Endothelial cell of umbilical vein (primary cell): ENCODE results near the gene AUTS2. TPM values are rescaled to one million over a fixed set of nuclear protein-coding genes. Genes with fewer than 3 reads are reported as not detected.

Source experiments
- BruUV-seq: library from RNA; stranded (reverse); fragments of 400-500 nt; replicated peaks from 2 replicates; lab custom pipeline; 2021; lab: Mats Ljungman, UMichigan
- CTCF ChIA-PET: fragments of 300-600, 350-600 bp; sonication (Branson Sonifier 250); formaldehyde crosslinking; loops from one replicate; lab custom pipeline; 2021; ENCODE audit warnings: antibody characterized with exemption, inconsistent platforms; lab: Charles Lee
- POLR2A ChIA-PET: fragments of 300-600, 350-600 bp; sonication (Branson Sonifier 250); formaldehyde crosslinking; loops from one replicate; lab custom pipeline; 2021; ENCODE audit warnings: antibody characterized with exemption, inconsistent platforms; lab: Charles Lee
- DNase-seq: peaks from one replicate; pipeline ENCODE4 v3.0.0-alpha.2; 2011; ENCODE audit warnings: low read depth, low spot score
- FAIRE-seq: peaks from 2 replicates; lab custom pipeline; 2011; peaks lifted over from hg19 to GRCh38; lab: Jason Lieb, UNC
- H2AFZ ChIP-seq: 2 replicates; pipeline ENCODE4 v1.6.0; 2012; ENCODE audit warnings: low read depth, low read length, control low read depth, inconsistent platforms
- H3K27ac ChIP-seq: 2 replicates; pipeline ENCODE4 v1.5.1; 2011; ENCODE audit warnings: low read depth, mild to moderate bottlenecking, control low read depth, low read length, moderate library complexity; ENCODE audit not compliant: insufficient read depth
- H3K27me3 ChIP-seq, 2 experiments: 2 replicates each; pipeline versions ENCODE4 v1.6.0 to v1.6.1; 2011; ENCODE audit warnings: low read length in 2 of 2, mixed read lengths in 1 of 2; ENCODE audit not compliant: control insufficient read depth in 2 of 2, insufficient read depth in 2 of 2
- H3K36me3 ChIP-seq, 2 experiments: 2 replicates in 1 of 2; 3 replicates in 1 of 2; pipeline ENCODE4 v1.5.1; 2011; ENCODE audit warnings: low read length in 2 of 2, mild to moderate bottlenecking in 1 of 2, moderate library complexity in 1 of 2; ENCODE audit not compliant: control insufficient read depth in 2 of 2, insufficient read depth in 2 of 2; ENCODE audit errors: extremely low read depth in 1 of 2
- H3K4me1 ChIP-seq: 3 replicates; pipeline ENCODE4 v1.5.1; 2011; ENCODE audit warnings: mild to moderate bottlenecking, low read length; ENCODE audit not compliant: control insufficient read depth, insufficient read depth; ENCODE audit errors: extremely low read depth
- H3K4me2 ChIP-seq: 2 replicates; pipeline ENCODE4 v1.6.1; 2011; ENCODE audit warnings: low read length, control low read depth, mixed read lengths; ENCODE audit not compliant: insufficient read depth
- H3K4me3 ChIP-seq, 3 experiments: fragments of 200-600 bp in 1 of 3; sonication (generic), shearing (Covaris generic) in 1 of 3; replicated peaks in 1 of 3; 2 replicates each; pipeline ENCODE4 v1.5.1; 2011 to 2016; ENCODE audit warnings: control low read depth in 3 of 3, low read length in 3 of 3, mild to moderate bottlenecking in 2 of 3, inconsistent platforms in 1 of 3, low read depth in 1 of 3, moderate library complexity in 1 of 3; ENCODE audit not compliant: insufficient read depth in 1 of 3
- H3K79me2 ChIP-seq: 2 replicates; pipeline ENCODE4 v1.6.0; 2012; ENCODE audit warnings: low read length, inconsistent platforms; ENCODE audit not compliant: control insufficient read depth, insufficient read depth
- H3K9ac ChIP-seq: replicated peaks from 2 replicates; pipeline ENCODE3; 2011; ENCODE audit warnings: low read length, control low read depth; ENCODE audit not compliant: insufficient read depth; ENCODE audit errors: extremely low read depth
- H3K9me1 ChIP-seq: replicated peaks from 3 replicates; pipeline ENCODE4 v1.6.0; 2011; ENCODE audit warnings: mild to moderate bottlenecking, low read length; ENCODE audit not compliant: control insufficient read depth, insufficient read depth; ENCODE audit errors: extremely low read depth
- H3K9me3 ChIP-seq: replicated peaks from 2 replicates; pipeline ENCODE4 v1.5.1; 2012; ENCODE audit warnings: low read length, inconsistent platforms; ENCODE audit not compliant: control insufficient read depth, insufficient read depth
- H4K20me1 ChIP-seq: replicated peaks from 2 replicates; pipeline ENCODE3; 2011; ENCODE audit warnings: mild to moderate bottlenecking, low read length; ENCODE audit not compliant: control insufficient read depth, insufficient read depth; ENCODE audit errors: extremely low read depth
- EZH2 ChIP-seq: IDR thresholded peaks from 2 replicates; pipeline ENCODE4 v1.6.1; 2012; ENCODE audit warnings: borderline replicate concordance, low read depth, mild to moderate bottlenecking, moderate library complexity, low read length, inconsistent platforms; ENCODE audit not compliant: severe bottlenecking
- FOS ChIP-seq: IDR thresholded peaks from 2 replicates; pipeline ENCODE4 v1.6.1; 2011; ENCODE audit warnings: mild to moderate bottlenecking, low read length, moderate library complexity, borderline replicate concordance; ENCODE audit not compliant: insufficient read depth
- GATA2 ChIP-seq: IDR thresholded peaks from 2 replicates; pipeline ENCODE4 v1.7.0; 2011; ENCODE audit warnings: low read depth, mild to moderate bottlenecking, moderate library complexity, mixed read lengths, low read length; ENCODE audit not compliant: insufficient read length, insufficient read depth
- JUN ChIP-seq: IDR thresholded peaks from 2 replicates; pipeline ENCODE4 v1.6.1; 2011; ENCODE audit warnings: borderline replicate concordance, low read depth; ENCODE audit not compliant: insufficient read length, insufficient read depth
- MYC ChIP-seq: IDR thresholded peaks from one replicate; pipeline ENCODE4 v1.6.1; 2011; ENCODE audit warnings: mild to moderate bottlenecking, low read depth, low read length
- POLR2A ChIP-seq: IDR thresholded peaks from 2 replicates; pipeline ENCODE4 v1.6.1; 2012; ENCODE audit warnings: low read depth, mild to moderate bottlenecking, control low read depth, low read length
- POLR2AphosphoS5 ChIP-seq: IDR thresholded peaks from 2 replicates; pipeline ENCODE4 v1.6.1; 2012; ENCODE audit warnings: low read depth, mild to moderate bottlenecking, control low read depth, low read length, moderate library complexity; ENCODE audit not compliant: insufficient read depth
- dilution Hi-C: fragments of 300-500 bp; cut with MboI; formaldehyde crosslinking; loops from one replicate; pipeline ENCODE4 v1.15.0; 2019; ENCODE audit warnings: low sequenced_read_pairs; ENCODE audit not compliant: extremely low pct_ligation_motif_present
- intact Hi-C: fragments of 100-400 bp; cut with micrococcal nuclease; formaldehyde crosslinking; loops from one replicate; pipeline ENCODE4 v1.10.0; 2022
- polyA plus RNA-seq, 4 experiments: library from polyadenylated mRNA; depleted of rRNA in 3 of 4; stranded (reverse) in 3 of 4; unstranded in 1 of 4; fragments of >200 nt; gene quantifications; 2 replicates each; pipeline versions ENCODE4 v1.2.1 to v1.2.3, GENCODE V29; 2011 to 2012; ENCODE audit warnings: missing spikeins in 1 of 4
- total RNA-seq: library from RNA; stranded (reverse); gene quantifications from 2 replicates; pipeline ENCODE4 v1.2.3, GENCODE V29; 2021
- TF ChIP-seq, protein P1 (sequence below): IDR thresholded peaks from 2 replicates; pipeline ENCODE4 v1.6.1; 2011; ENCODE audit not compliant: insufficient read depth, insufficient read length
- TF ChIP-seq, protein P2 (sequence below), 2 donors: IDR thresholded peaks; 1 replicate in 1 of 2; 2 replicates in 1 of 2; pipeline ENCODE4 v1.5.1; 2011; ENCODE audit warnings: low read length in 2 of 2, mild to moderate bottlenecking in 2 of 2, moderate library complexity in 2 of 2, control low read depth in 1 of 2, inconsistent platforms in 1 of 2, low read depth in 1 of 2; ENCODE audit not compliant: insufficient read depth in 1 of 2; ENCODE audit errors: extremely low read depth in 1 of 2

Gene AUTS2
- total and polyA plus RNA-seq, 2 donors (not counting 3 experiments of a cell fraction or from before 2014, with no cell fraction given), result 0.59 to 8.0 TPM

DNA sequence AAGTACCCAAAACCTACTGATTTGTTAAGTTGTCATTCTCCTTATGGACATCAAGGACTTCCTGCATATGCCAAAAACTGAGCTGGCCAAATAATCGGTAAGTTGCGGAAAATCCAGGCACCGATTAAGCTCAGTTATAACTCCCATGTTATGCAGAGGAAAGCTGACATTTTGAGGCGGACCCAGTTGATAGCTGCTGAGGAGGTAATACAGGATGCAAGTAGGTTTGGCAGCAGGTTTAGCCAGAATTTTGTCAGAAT is 808.6 kb downstream of the AUTS2 start:
- no peaks in the 10 kb centered on the region for H4K20me1 ChIP-seq
- dilution Hi-C loops (no loop called here), intact Hi-C loops (no loop called here)
- TF ChIP-seq GATA2, result no peak
- TF ChIP-seq MYC, result no peak
- no peak for TF ChIP-seq POLR2AphosphoS5
- TF ChIP-seq FOS, result no peak
- TF ChIP-seq POLR2A, result no peak
- TF ChIP-seq EZH2, result no peak
- TF ChIP-seq, protein P1, sequence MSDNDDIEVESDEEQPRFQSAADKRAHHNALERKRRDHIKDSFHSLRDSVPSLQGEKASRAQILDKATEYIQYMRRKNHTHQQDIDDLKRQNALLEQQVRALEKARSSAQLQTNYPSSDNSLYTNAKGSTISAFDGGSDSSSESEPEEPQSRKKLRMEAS, result no peak
- no peak for TF ChIP-seq JUN
- TF ChIP-seq, protein P2, sequence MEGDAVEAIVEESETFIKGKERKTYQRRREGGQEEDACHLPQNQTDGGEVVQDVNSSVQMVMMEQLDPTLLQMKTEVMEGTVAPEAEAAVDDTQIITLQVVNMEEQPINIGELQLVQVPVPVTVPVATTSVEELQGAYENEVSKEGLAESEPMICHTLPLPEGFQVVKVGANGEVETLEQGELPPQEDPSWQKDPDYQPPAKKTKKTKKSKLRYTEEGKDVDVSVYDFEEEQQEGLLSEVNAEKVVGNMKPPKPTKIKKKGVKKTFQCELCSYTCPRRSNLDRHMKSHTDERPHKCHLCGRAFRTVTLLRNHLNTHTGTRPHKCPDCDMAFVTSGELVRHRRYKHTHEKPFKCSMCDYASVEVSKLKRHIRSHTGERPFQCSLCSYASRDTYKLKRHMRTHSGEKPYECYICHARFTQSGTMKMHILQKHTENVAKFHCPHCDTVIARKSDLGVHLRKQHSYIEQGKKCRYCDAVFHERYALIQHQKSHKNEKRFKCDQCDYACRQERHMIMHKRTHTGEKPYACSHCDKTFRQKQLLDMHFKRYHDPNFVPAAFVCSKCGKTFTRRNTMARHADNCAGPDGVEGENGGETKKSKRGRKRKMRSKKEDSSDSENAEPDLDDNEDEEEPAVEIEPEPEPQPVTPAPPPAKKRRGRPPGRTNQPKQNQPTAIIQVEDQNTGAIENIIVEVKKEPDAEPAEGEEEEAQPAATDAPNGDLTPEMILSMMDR (IDR thresholded peaks at IDR 0.05; ENCODE audit: extremely low read depth in 1 of 2, insufficient read depth in 1 of 2, low read depth in 1 of 2, low read length in 2 of 2), result no peak
- H3K4me3 ChIP-seq, result no peak overlapping the region
- CTCF ChIA-PET, result no interaction called here
- POLR2A ChIA-PET, result no interaction called here
- FAIRE-seq (no peak), DNase-seq (no peak)
- no peaks in the 10 kb centered on the region for H3K36me3 ChIP-seq
- H3K9me1 ChIP-seq, result no peaks in the 10 kb centered on the region
- H3K4me1 ChIP-seq, result no peaks in the 10 kb centered on the region
- no TSS peak for BruUV-seq
- H3K27ac ChIP-seq, result no peak overlapping the region
- no peak overlapping the region for H3K9ac ChIP-seq
- H3K27me3 ChIP-seq, result no peaks in the 10 kb centered on the region
- H3K4me2 ChIP-seq, result no peak overlapping the region
- H2AFZ ChIP-seq, result no peak overlapping the region
- no peaks in the 10 kb centered on the region for H3K79me2 ChIP-seq
- H3K9me3 ChIP-seq, result no peaks in the 10 kb centered on the region
